ENCODE measurements around the gene SCFD2. TPM values are rescaled to one million over a fixed set of nuclear protein-coding genes. Genes with fewer than 3 reads are reported as not detected.
"Not testable (repeated sequence)": the region's sequence is repeated elsewhere in the genome, so short reads cannot be mapped to it uniquely, and the experiment has no call there.

SCFD2 gene
- total and polyA plus RNA-seq, 5 donors from 2014 or later = 15.0 to 23.9 (median 16.3) TPM

DNA sequence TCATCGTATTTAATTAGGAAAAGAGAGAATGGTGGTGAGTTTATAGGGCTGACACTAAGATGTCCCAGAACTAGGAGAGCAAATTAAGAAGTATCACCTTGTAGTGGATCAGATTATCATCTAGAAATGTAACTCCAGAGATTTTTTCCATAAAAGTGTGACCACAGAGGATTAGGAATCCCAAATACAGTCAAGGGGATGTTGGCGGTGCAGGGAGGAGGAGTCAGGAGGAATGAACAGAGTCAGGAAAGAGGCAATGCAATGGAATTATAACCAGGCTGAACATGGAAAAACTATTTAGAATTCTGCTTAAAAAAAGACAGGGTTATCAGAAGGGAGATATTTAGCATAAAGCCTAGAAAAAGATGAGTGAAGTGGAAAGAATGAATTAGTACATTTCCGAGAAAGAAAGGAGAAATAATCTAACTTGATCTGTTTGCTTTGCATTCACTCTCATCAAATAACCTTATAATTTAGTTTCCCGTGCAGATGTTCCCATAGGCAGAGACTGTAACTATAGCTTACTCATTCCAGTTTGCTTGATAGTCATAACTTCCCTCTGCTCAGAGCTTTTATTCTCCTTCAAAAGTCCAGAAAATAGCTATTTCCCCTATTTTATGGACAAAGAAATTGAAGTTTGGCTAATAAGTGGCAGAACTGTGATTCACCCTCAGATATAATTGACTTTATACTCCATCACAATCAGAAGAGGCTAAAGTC is 56.4 kb downstream of the SCFD2 start:
- Histone ChIP-seq H3K27me3 (ENCODE audit: control insufficient read depth, insufficient read depth, low read length) (no peaks in the 10 kb centered on the region), H3K27ac (ENCODE audit: insufficient read depth, low read length, poor library complexity, severe bottlenecking) (no peak overlapping the region), H3K4me1 (ENCODE audit: control insufficient read depth, insufficient read depth, low read length, poor library complexity, severe bottlenecking) (no peaks in the 10 kb centered on the region), H3K9me3 (ENCODE audit: control insufficient read depth in 2 of 2, low read length in 2 of 2) (peaks cover 0 to 2% of the 10 kb centered on the region in 2 experiments), H3K36me3 (ENCODE audit: control insufficient read depth, insufficient read depth, low read length) (peaks cover 4% of the 10 kb centered on the region), H3K4me3 (ENCODE audit: low read depth, low read length) (no peak overlapping the region)
- no peak for ATAC-seq (ENCODE audit: low read depth in 2 of 2)
- H3K36me3 Mint-ChIP-seq = peaks cover 48% of the 10 kb centered on the region
- DNase-seq = no peak
- H3K27ac Mint-ChIP-seq = no peak overlapping the region
- no peak overlapping the region for H3K4me3 Mint-ChIP-seq
- no peaks in the 10 kb centered on the region for H3K27me3 Mint-ChIP-seq
- H3K9me3 Mint-ChIP-seq = peaks cover 0 to 8% (median 4%) of the 10 kb centered on the region in 7 donors
- H3K4me1 Mint-ChIP-seq = peaks cover 10 to 17% (median 12%) of the 10 kb centered on the region in 4 donors

DNA sequence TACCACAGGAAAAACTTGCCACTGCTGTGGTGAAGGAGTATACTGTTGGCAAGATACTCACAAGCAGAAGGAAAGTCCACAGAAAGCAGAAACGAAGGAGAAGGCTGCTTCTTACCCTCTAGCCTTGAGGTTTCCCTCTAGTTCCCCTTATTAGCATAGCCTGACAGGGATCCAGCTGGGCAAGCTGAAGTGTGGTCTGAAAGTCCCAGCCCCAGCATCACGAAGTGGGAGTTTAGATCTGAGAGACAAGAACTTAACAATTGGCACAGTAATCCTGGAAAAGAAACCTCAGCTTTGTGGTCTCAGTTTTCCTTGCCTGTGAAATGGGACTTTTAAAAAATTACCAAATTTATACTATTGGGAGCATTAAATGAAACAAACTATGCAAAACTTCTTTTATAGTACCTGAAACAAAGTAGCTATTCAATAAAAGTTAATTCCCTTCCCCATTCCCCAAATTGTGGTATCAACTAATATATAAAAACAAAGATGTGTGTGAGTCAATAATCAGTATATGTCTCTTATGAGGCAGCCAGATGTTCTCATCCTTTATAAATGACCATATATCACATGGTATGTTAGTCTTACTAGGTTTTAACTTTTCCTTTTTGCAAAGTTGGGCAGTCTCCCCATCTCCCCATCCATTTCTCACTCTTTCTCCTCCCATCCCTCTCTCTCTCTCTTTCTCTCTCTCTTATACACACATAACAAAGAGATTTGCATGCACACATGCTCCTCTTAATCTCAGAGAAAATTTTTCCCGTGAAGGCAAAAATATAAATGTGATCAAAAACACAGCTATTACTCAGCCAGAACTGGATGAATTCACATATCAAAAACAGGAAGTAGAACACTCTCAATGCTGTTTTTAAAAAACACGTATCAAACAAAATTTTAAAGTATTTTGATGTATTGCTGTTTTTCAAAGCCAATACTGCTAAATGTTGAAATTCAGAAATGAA is 57.8 kb downstream of the SCFD2 start:
- peaks cover 0 to 2% of the 10 kb centered on the region in 2 experiments for H3K9me3 ChIP-seq (ENCODE audit: control insufficient read depth in 2 of 2, low read length in 2 of 2)
- H3K27ac ChIP-seq (ENCODE audit: insufficient read depth, low read length, poor library complexity, severe bottlenecking) = no peak overlapping the region
- H3K4me3 ChIP-seq (ENCODE audit: low read depth, low read length) = no peak overlapping the region
- H3K36me3 ChIP-seq (ENCODE audit: control insufficient read depth, insufficient read depth, low read length) = peaks cover 3% of the 10 kb centered on the region
- H3K4me3 Mint-ChIP-seq = no peak overlapping the region
- no peaks in the 10 kb centered on the region for H3K4me1 ChIP-seq (ENCODE audit: control insufficient read depth, insufficient read depth, low read length, poor library complexity, severe bottlenecking)
- ATAC-seq (ENCODE audit: low read depth in 2 of 2) = no peak
- peak overlapping the region in 1 of 3 donors; percentile 70 for H3K27ac Mint-ChIP-seq
- peaks cover 0 to 16% (median 7%) of the 10 kb centered on the region in 7 donors for H3K9me3 Mint-ChIP-seq
- H3K36me3 Mint-ChIP-seq = peaks cover 52% of the 10 kb centered on the region
- no peak for DNase-seq
- no peaks in the 10 kb centered on the region for H3K27me3 ChIP-seq (ENCODE audit: control insufficient read depth, insufficient read depth, low read length)
- H3K27me3 Mint-ChIP-seq = no peaks in the 10 kb centered on the region
- H3K4me1 Mint-ChIP-seq = peaks cover 10 to 17% (median 12%) of the 10 kb centered on the region in 4 donors

DNA sequence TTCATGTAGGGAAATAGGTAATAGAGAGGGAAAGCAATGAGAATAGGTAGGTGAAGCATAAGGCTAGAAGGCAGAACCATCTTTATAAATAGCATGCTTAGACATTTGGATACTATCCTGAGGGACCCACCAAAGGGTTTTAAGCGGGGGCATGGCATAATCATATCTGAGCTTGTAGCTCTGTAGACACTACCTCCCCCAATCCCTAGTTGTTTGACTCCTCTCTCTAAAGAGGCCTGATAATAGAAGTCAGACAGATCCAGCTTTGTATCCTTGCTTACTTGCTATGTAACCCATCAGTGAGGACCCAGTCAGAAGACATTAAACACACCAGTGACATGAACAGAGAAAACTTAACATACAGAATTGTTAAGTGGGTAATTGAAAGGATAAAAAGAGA is 58.7 kb downstream of the SCFD2 start:
- no peak overlapping the region for H3K27ac Mint-ChIP-seq

GRCh38 chr4:53306729-53307128 is 59.1 kb downstream of the SCFD2 start:
- Histone ChIP-seq H3K4me3 (ENCODE audit: low read depth, low read length) (no peak overlapping the region), H3K4me1 (ENCODE audit: control insufficient read depth, insufficient read depth, low read length, poor library complexity, severe bottlenecking) (no peaks in the 10 kb centered on the region), H3K36me3 (ENCODE audit: control insufficient read depth, insufficient read depth, low read length) (no peaks in the 10 kb centered on the region), H3K27ac (ENCODE audit: insufficient read depth, low read length, poor library complexity, severe bottlenecking) (no peak overlapping the region), H3K9me3 (ENCODE audit: control insufficient read depth in 2 of 2, low read length in 2 of 2) (peaks cover 0 to 2% of the 10 kb centered on the region in 2 experiments), H3K27me3 (ENCODE audit: control insufficient read depth, insufficient read depth, low read length) (no peaks in the 10 kb centered on the region)
- peaks cover 0 to 16% (median 9%) of the 10 kb centered on the region in 7 donors for H3K9me3 Mint-ChIP-seq
- H3K27me3 Mint-ChIP-seq = no peaks in the 10 kb centered on the region
- ATAC-seq (ENCODE audit: low read depth in 2 of 2) = no peak
- H3K36me3 Mint-ChIP-seq = peaks cover 41% of the 10 kb centered on the region
- H3K4me1 Mint-ChIP-seq = peaks cover 10 to 17% (median 12%) of the 10 kb centered on the region in 4 donors
- H3K4me3 Mint-ChIP-seq = no peak overlapping the region
- no peak overlapping the region for H3K27ac Mint-ChIP-seq
- no peak for DNase-seq

More for the DNA sequence above, 58.7 kb downstream of the SCFD2 start:
- Histone ChIP-seq H3K4me1 (ENCODE audit: control insufficient read depth, insufficient read depth, low read length, poor library complexity, severe bottlenecking) (no peaks in the 10 kb centered on the region), H3K27ac (ENCODE audit: insufficient read depth, low read length, poor library complexity, severe bottlenecking) (no peak overlapping the region), H3K4me3 (ENCODE audit: low read depth, low read length) (no peak overlapping the region), H3K27me3 (ENCODE audit: control insufficient read depth, insufficient read depth, low read length) (no peaks in the 10 kb centered on the region), H3K9me3 (ENCODE audit: control insufficient read depth in 2 of 2, low read length in 2 of 2) (peaks cover 0 to 2% of the 10 kb centered on the region in 2 experiments), H3K36me3 (ENCODE audit: control insufficient read depth, insufficient read depth, low read length) (no peaks in the 10 kb centered on the region)
- ATAC-seq (ENCODE audit: low read depth in 2 of 2) (no peak), DNase-seq (no peak)
- Mint-ChIP-seq H3K4me1 (peaks cover 10 to 17% (median 12%) of the 10 kb centered on the region in 4 donors), H3K27me3 (no peaks in the 10 kb centered on the region), H3K36me3 (peaks cover 44% of the 10 kb centered on the region), H3K9me3 (peaks cover 0 to 16% (median 9%) of the 10 kb centered on the region in 7 donors), H3K4me3 (no peak overlapping the region)

DNA sequence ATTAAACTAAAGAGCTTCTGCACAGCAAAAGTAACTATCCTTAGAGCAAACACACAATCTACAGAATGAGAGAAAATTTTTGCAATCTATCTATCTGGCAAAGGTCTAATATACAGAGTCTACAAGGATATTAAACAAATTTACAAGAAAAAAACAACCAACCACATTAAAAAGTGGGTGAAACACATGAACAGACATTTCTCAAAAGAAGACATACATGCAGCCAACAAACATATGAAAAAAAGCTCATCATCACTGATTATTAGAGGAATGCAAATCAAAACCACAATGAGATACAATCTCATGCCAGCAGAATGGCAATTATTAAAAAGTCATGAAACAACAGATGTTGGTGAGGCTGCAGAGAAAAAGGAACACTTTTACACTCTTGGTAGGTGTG is 73.7 kb downstream of the SCFD2 start:
- not testable (repeated sequence) for ATAC-seq (ENCODE audit: low read depth in 2 of 2); H3K36me3 ChIP-seq (ENCODE audit: control insufficient read depth, insufficient read depth, low read length); H3K27ac ChIP-seq (ENCODE audit: insufficient read depth, low read length, poor library complexity, severe bottlenecking); H3K4me3 ChIP-seq (ENCODE audit: low read depth, low read length); H3K27me3 ChIP-seq (ENCODE audit: control insufficient read depth, insufficient read depth, low read length); H3K4me1 ChIP-seq (ENCODE audit: control insufficient read depth, insufficient read depth, low read length, poor library complexity, severe bottlenecking); H3K27me3 Mint-ChIP-seq; DNase-seq; H3K4me3 Mint-ChIP-seq; H3K27ac Mint-ChIP-seq
- Mint-ChIP-seq H3K9me3 (peaks cover 10 to 65% (median 31%) of the 10 kb centered on the region in 7 donors), H3K4me1 (peaks cover 0 to 18% (median 3%) of the 10 kb centered on the region in 4 donors), H3K36me3 (peaks cover 22% of the 10 kb centered on the region)
- H3K9me3 ChIP-seq (ENCODE audit: control insufficient read depth in 2 of 2, low read length in 2 of 2) = peaks cover 8 to 20% of the 10 kb centered on the region in 2 experiments

- H3K9me3 Mint-ChIP-seq = peaks cover 0 to 5% (median 0%) of the 10 kb centered on the region in 7 donors
- DNase-seq = no peak
- Histone ChIP-seq H3K4me1 (ENCODE audit: control insufficient read depth, insufficient read depth, low read length, poor library complexity, severe bottlenecking) (no peaks in the 10 kb centered on the region), H3K27ac (ENCODE audit: insufficient read depth, low read length, poor library complexity, severe bottlenecking) (no peak overlapping the region), H3K27me3 (ENCODE audit: control insufficient read depth, insufficient read depth, low read length) (no peaks in the 10 kb centered on the region), H3K4me3 (ENCODE audit: low read depth, low read length) (no peak overlapping the region), H3K9me3 (ENCODE audit: control insufficient read depth in 2 of 2, low read length in 2 of 2) (no peaks in the 10 kb centered on the region), H3K36me3 (ENCODE audit: control insufficient read depth, insufficient read depth, low read length) (no peaks in the 10 kb centered on the region)
- no peak overlapping the region for H3K4me3 Mint-ChIP-seq
- no peak for ATAC-seq (ENCODE audit: low read depth in 2 of 2)
- H3K27ac Mint-ChIP-seq = no peak overlapping the region
- H3K27me3 Mint-ChIP-seq = no peaks in the 10 kb centered on the region
- peaks cover 13% of the 10 kb centered on the region for H3K36me3 Mint-ChIP-seq
- peaks cover 0 to 8% (median 0%) of the 10 kb centered on the region in 4 donors for H3K4me1 Mint-ChIP-seq
These were observed 84.4 kb downstream of the SCFD2 start for GRCh38 chr4:53281438-53281837.

- Histone ChIP-seq H3K27me3 (ENCODE audit: control insufficient read depth, insufficient read depth, low read length) (no peaks in the 10 kb centered on the region), H3K27ac (ENCODE audit: insufficient read depth, low read length, poor library complexity, severe bottlenecking) (no peak overlapping the region), H3K36me3 (ENCODE audit: control insufficient read depth, insufficient read depth, low read length) (no peaks in the 10 kb centered on the region), H3K4me1 (ENCODE audit: control insufficient read depth, insufficient read depth, low read length, poor library complexity, severe bottlenecking) (no peaks in the 10 kb centered on the region), H3K9me3 (ENCODE audit: control insufficient read depth in 2 of 2, low read length in 2 of 2) (no peaks in the 10 kb centered on the region), H3K4me3 (ENCODE audit: low read depth, low read length) (no peak overlapping the region)
- Mint-ChIP-seq H3K27me3 (no peaks in the 10 kb centered on the region), H3K4me3 (no peak overlapping the region), H3K36me3 (peaks cover 13% of the 10 kb centered on the region), H3K4me1 (peaks cover 0 to 8% (median 0%) of the 10 kb centered on the region in 4 donors), H3K27ac (no peak overlapping the region), H3K9me3 (peaks cover 0 to 5% (median 0%) of the 10 kb centered on the region in 7 donors)
- DNase-seq (no peak), ATAC-seq (ENCODE audit: low read depth in 2 of 2) (no peak)
These were observed 85.0 kb downstream of the SCFD2 start for GRCh38 chr4:53280846-53281245.

Measured in CD4-positive, CD25-positive, alpha-beta regulatory T cell (primary cell).